Endothelial cell of hepatic sinusoid (primary cell): ENCODE data around the gene ZC3H18.

Source experiments
- in situ Hi-C: cut with HindIII; loops from 2 replicates; pipeline ENCODE4 v1.10.0; 2017; ENCODE audit warnings: low sequenced_read_pairs

Gene ZC3H18

GRCh38 chr16:88545781-88546180, 24.4 kb upstream of the ZC3H18 start:
- in situ Hi-C loops = loop anchor here (25.0 kb wide), 1 partner anchor 108 kb away; no protein-coding TSS in a partner anchor

GRCh38 chr16:88548131-88548874, 21.9 kb upstream of the ZC3H18 start:
- in situ Hi-C loops = loop anchor here (25.0 kb wide), 1 partner anchor 111 kb away; no protein-coding TSS in a partner anchor

GRCh38 chr16:88548985-88549384, 21.2 kb upstream of the ZC3H18 start:
- in situ Hi-C loops = loop anchor here (25.0 kb wide), 1 partner anchor 112 kb away; no protein-coding TSS in a partner anchor

GRCh38 chr16:88549671-88550245, 20.4 kb upstream of the ZC3H18 start:
- in situ Hi-C loops = loop anchor here (25.0 kb wide), 1 partner anchor 112 kb away; no protein-coding TSS in a partner anchor

- in situ Hi-C loops = no loop called here
These were observed 19.9 kb upstream of the ZC3H18 start for GRCh38 chr16:88550246-88550661.

GRCh38 chr16:88552166-88552565, 18.0 kb upstream of the ZC3H18 start:
- in situ Hi-C loops = no loop called here

GRCh38 chr16:88552815-88553214, 17.4 kb upstream of the ZC3H18 start:
- in situ Hi-C loops = no loop called here

GRCh38 chr16:88553739-88554138, 16.5 kb upstream of the ZC3H18 start:
- in situ Hi-C loops = no loop called here

GRCh38 chr16:88554711-88555264, 15.4 kb upstream of the ZC3H18 start:
- in situ Hi-C loops = no loop called here

GRCh38 chr16:88556294-88556988, 13.8 kb upstream of the ZC3H18 start:
- in situ Hi-C loops = no loop called here

GRCh38 chr16:88558457-88559442, 11.5 kb upstream of the ZC3H18 start:
- in situ Hi-C loops = no loop called here

- in situ Hi-C loops = no loop called here
These were observed 9.3 kb upstream of the ZC3H18 start for GRCh38 chr16:88560714-88561484.

GRCh38 chr16:88561485-88562359, 8.5 kb upstream of the ZC3H18 start:
- in situ Hi-C loops = no loop called here

GRCh38 chr16:88566158-88566557, 4.0 kb upstream of the ZC3H18 start:
- in situ Hi-C loops = no loop called here

GRCh38 chr16:88568710-88569613, 1.2 kb upstream of the ZC3H18 start:
- in situ Hi-C loops = no loop called here

- in situ Hi-C loops = no loop called here
These were observed 604 bp upstream of the ZC3H18 start for GRCh38 chr16:88569614-88569984.

GRCh38 chr16:88570691-88571092, 489 bp downstream of the ZC3H18 start:
- in situ Hi-C loops = no loop called here

- in situ Hi-C loops = no loop called here
These were observed 5.0 kb downstream of the ZC3H18 start for GRCh38 chr16:88575251-88575650.
